ENCODE data around the gene WWC1.
"Not testable (repeated sequence)": the region's sequence is repeated elsewhere in the genome, so short reads cannot be mapped to it uniquely, and the experiment has no call there.

WWC1 gene

GRCh38 chr5:168339109-168339771 is 47.8 kb downstream of the WWC1 start:
- DNase-seq = no peak

GRCh38 chr5:168339772-168340140 is 48.3 kb downstream of the WWC1 start:
- not testable (repeated sequence) for DNase-seq

GRCh38 chr5:168340487-168340886 is 49.0 kb downstream of the WWC1 start:
- DNase-seq = no peak

- DNase-seq = no peak
These were observed 49.7 kb downstream of the WWC1 start for GRCh38 chr5:168341178-168341577.

GRCh38 chr5:168342151-168342825 is 50.8 kb downstream of the WWC1 start:
- DNase-seq = no peak

GRCh38 chr5:168342985-168343384 is 51.5 kb downstream of the WWC1 start:
- DNase-seq = no peak

- no peak for DNase-seq
These were observed 55.0 kb downstream of the WWC1 start for GRCh38 chr5:168346417-168346816.

- DNase-seq = no peak
These were observed 56.1 kb downstream of the WWC1 start for GRCh38 chr5:168347368-168348083.

GRCh38 chr5:168348084-168348414 is 56.6 kb downstream of the WWC1 start:
- DNase-seq = no peak

- DNase-seq = no peak
These were observed 58.9 kb downstream of the WWC1 start for GRCh38 chr5:168350315-168350714.

GRCh38 chr5:168353216-168353957 is 61.9 kb downstream of the WWC1 start:
- DNase-seq = no peak

- DNase-seq = no peak
These were observed 63.0 kb downstream of the WWC1 start for GRCh38 chr5:168354397-168354796.

GRCh38 chr5:168356171-168356570 is 64.7 kb downstream of the WWC1 start:
- DNase-seq = no peak

GRCh38 chr5:168356592-168356991 is 65.1 kb downstream of the WWC1 start:
- no peak for DNase-seq

GRCh38 chr5:168357876-168358275 is 66.4 kb downstream of the WWC1 start:
- DNase-seq = no peak

- no peak for DNase-seq
These were observed 68.5 kb downstream of the WWC1 start for GRCh38 chr5:168359820-168360460.

GRCh38 chr5:168360521-168361285 is 69.3 kb downstream of the WWC1 start:
- DNase-seq = no peak

- no peak for DNase-seq
These were observed 70.8 kb downstream of the WWC1 start for GRCh38 chr5:168362097-168362885.

GRCh38 chr5:168364151-168364661 is 72.8 kb downstream of the WWC1 start:
- DNase-seq = no peak

- DNase-seq = no peak
These were observed 73.5 kb downstream of the WWC1 start for GRCh38 chr5:168364750-168365550.
